A549 (cell line): ENCODE measurements around the gene CNDP1. TPM values are rescaled to one million over a fixed set of nuclear protein-coding genes. Genes with fewer than 3 reads are reported as not detected.
"Not testable (repeated sequence)": the region's sequence is repeated elsewhere in the genome, so short reads cannot be mapped to it uniquely, and the experiment has no call there.

Source experiments
- ATAC-seq, 2 experiments: fragments of 200-7000 bp in 1 of 2; fragments of >200 bp in 1 of 2; cut with Nextera tagmentation in 1 of 2; cut with Tn5 transposase in 1 of 2; 3 replicates each; pipeline versions ENCODE4 v1.8.0 to v1.9.1; 2018 to 2020; ENCODE audit warnings: mild to moderate bottlenecking in 1 of 2, moderate library complexity in 1 of 2
- CTCF ChIA-PET: fragments of 300-600 bp; sonication (Branson Sonifier 250); formaldehyde crosslinking; extraction: SDS; loops from one replicate; lab custom pipeline; 2021; ENCODE audit warnings: antibody characterized with exemption, inconsistent platforms; lab: Yijun Ruan, JAX
- POLR2A ChIA-PET: fragments of 350-600 bp; formaldehyde crosslinking; extraction: SDS; loops from one replicate; lab custom pipeline; 2021; ENCODE audit warnings: antibody characterized with exemption, inconsistent platforms; lab: Yijun Ruan, JAX
- DNase-seq, 2 experiments: peaks; one replicate each; pipeline versions ENCODE4 v3.0.0 to v3.0.0-alpha.2; 2011 to 2016; ENCODE audit warnings: low read depth in 1 of 2, low spot score in 1 of 2
- FAIRE-seq: peaks from 2 replicates; lab custom pipeline; 2011; peaks lifted over from hg19 to GRCh38; lab: Jason Lieb, UNC
- H3K27ac ChIP-seq, 2 experiments: fragments of >200 bp; sonication (Bioruptor Twin); formaldehyde crosslinking; 3 replicates each; pipeline ENCODE4 v1.5.1; 2016 to 2017
- H3K4me1 ChIP-seq: fragments of >200 bp; sonication (Bioruptor Twin); formaldehyde crosslinking; 3 replicates; pipeline ENCODE4 v1.6.1; 2016
- H3K4me2 ChIP-seq: fragments of >200 bp; sonication (Bioruptor Twin); formaldehyde crosslinking; 3 replicates; pipeline ENCODE4 v1.6.1; 2016
- H3K4me3 ChIP-seq: fragments of >200 bp; sonication (Bioruptor Twin); formaldehyde crosslinking; 3 replicates; pipeline ENCODE4 v1.5.1; 2016
- H3K9me3 ChIP-seq: fragments of >200 bp; sonication (Bioruptor Twin); formaldehyde crosslinking; 3 replicates; pipeline ENCODE4 v1.6.1; 2016
- CEBPB ChIP-seq, 2 experiments: fragments of >200 bp in 1 of 2; sonication (Bioruptor Twin) in 1 of 2; formaldehyde crosslinking in 1 of 2; IDR thresholded peaks; 2 replicates each; pipeline ENCODE4 v1.6.1; 2012 to 2016
- EHF ChIP-seq: fragments of 250-450 bp; sonication (Bioruptor Pico); IDR thresholded peaks from 2 replicates; pipeline ENCODE4 v1.5.0; 2020; ENCODE audit warnings: mild to moderate bottlenecking
- EHMT2 ChIP-seq: fragments of 200-600 bp; sonication (generic); IDR thresholded peaks from 2 replicates; pipeline ENCODE4 v1.6.1; 2016; ENCODE audit warnings: antibody characterized with exemption, low read depth, mild to moderate bottlenecking, moderate library complexity
- EP300 ChIP-seq, 2 experiments: fragments of >200 bp; sonication (Bioruptor Twin); formaldehyde crosslinking; IDR thresholded peaks; 2 replicates in 1 of 2; 3 replicates in 1 of 2; pipeline ENCODE4 v1.6.1; 2016 to 2017
- FOSL2 ChIP-seq, 2 experiments: fragments of 450-650 bp in 1 of 2; fragments of >200 bp in 1 of 2; sonication (Bioruptor Twin) in 1 of 2; formaldehyde crosslinking; IDR thresholded peaks; 2 replicates each; pipeline versions ENCODE4 v1.5.0 to v1.6.1; 2016 to 2020; ENCODE audit warnings: mild to moderate bottlenecking in 1 of 2, moderate library complexity in 1 of 2
- HEYL ChIP-seq: fragments of 250-450 bp; sonication (Bioruptor Pico); IDR thresholded peaks from 2 replicates; pipeline ENCODE4 v1.8.0; 2021; ENCODE audit warnings: mild to moderate bottlenecking, moderate library complexity
- HOXB5 ChIP-seq: fragments of 250-450 bp; sonication (Bioruptor Pico); IDR thresholded peaks from 2 replicates; pipeline ENCODE4 v1.5.0; 2020; ENCODE audit warnings: mild to moderate bottlenecking, moderate library complexity
- NFE2L2 ChIP-seq: fragments of 150-350 bp; conservative IDR thresholded peaks from 2 replicates; pipeline ENCODE4 v1.6.1; 2014; ENCODE audit warnings: low read length
- POLR2AphosphoS2 ChIP-seq: conservative IDR thresholded peaks from 2 replicates; pipeline ENCODE4 v1.6.1; 2012; ENCODE audit warnings: low read length, improper control_type of control experiment, inconsistent platforms
- RNF2 ChIP-seq: fragments of 200-600 bp; sonication (generic); IDR thresholded peaks from 2 replicates; pipeline ENCODE4 v1.6.1; 2016; ENCODE audit warnings: low read depth, mild to moderate bottlenecking, antibody characterized with exemption, moderate library complexity, borderline replicate concordance
- SMC3 ChIP-seq: fragments of >200 bp; sonication (Bioruptor Twin); formaldehyde crosslinking; IDR thresholded peaks from 3 replicates; pipeline ENCODE4 v1.6.1; 2018; ENCODE audit warnings: inconsistent platforms
- ZFP36 ChIP-seq: fragments of 450-650 bp; IDR thresholded peaks from 2 replicates; pipeline ENCODE4 v1.6.1; 2014; ENCODE audit warnings: borderline replicate concordance; ENCODE audit not compliant: partially characterized antibody
- WGBS: methylation state at CpG from one replicate; pipeline ENCODE4 v1.1.6; 2017; ENCODE audit errors: missing lambda C conversion rate; 5-methylcytosine and 5-hydroxymethylcytosine counted together
- polyA plus RNA-seq, 4 experiments: library from polyadenylated mRNA; depleted of rRNA in 3 of 4; stranded (reverse); fragments of >200 nt; fragmentation: RNase III in 1 of 4; extraction: RNeasy Plus Mini Kit Qiagen cat#74134 plus additional on column Dnase treatment in 1 of 4; gene quantifications; 2 replicates in 3 of 4; 3 replicates in 1 of 4; pipeline ENCODE4 v1.2.3, GENCODE V29; 2011 to 2017
- TF ChIP-seq, protein P1 (sequence below): IDR thresholded peaks from 2 replicates; pipeline ENCODE4 v1.6.1; 2012
- TF ChIP-seq, protein P2 (sequence below): fragments of >200 bp; sonication (Bioruptor Twin); formaldehyde crosslinking; IDR thresholded peaks from 2 replicates; pipeline ENCODE4 v1.6.1; 2016

CNDP1 gene
- polyA plus RNA-seq, 2 of the 4 experiments (the other 2 are of a cell fraction), result 0.16 TPM; not detected in 1

DNA sequence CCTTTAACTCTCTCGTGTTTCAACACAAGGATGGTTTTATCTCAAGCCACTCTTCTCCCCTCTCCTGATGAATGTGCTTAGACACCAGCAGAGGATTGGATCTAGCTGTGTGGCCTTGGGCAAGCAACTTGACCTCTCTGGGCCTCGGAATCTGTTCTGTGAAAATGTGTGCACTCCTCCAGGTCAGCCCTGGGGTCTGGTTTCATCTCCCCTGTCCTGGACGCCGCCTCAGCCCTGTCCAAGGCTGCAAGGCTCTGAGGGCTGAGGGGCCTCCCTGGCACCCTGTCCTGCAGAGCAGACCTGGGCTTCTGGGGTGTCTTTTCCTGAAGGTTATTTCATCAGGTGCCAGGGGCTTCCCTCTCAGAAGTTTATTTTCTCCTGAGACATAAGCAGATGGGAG is 28.5 kb downstream of the CNDP1 start:
- no peak for ATAC-seq
- Histone ChIP-seq H3K4me1 (no peaks in the 10 kb centered on the region), H3K4me2 (no peak overlapping the region), H3K9me3 (peaks cover 4% of the 10 kb centered on the region; the same call in 2 of the 3 replicates), H3K27ac (no peak overlapping the region), H3K4me3 (no peak overlapping the region)
- TF ChIP-seq EHMT2 (no peak), POLR2AphosphoS2 (no peak), FOSL2 (IDR thresholded peaks at IDR 0.05) (no peak), FOSL2 (CRISPR knock-in tag; IDR thresholded peaks at IDR 0.05) (no peak), EP300 (IDR thresholded peaks at IDR 0.05) (no peak)
- TF ChIP-seq, protein P1, sequence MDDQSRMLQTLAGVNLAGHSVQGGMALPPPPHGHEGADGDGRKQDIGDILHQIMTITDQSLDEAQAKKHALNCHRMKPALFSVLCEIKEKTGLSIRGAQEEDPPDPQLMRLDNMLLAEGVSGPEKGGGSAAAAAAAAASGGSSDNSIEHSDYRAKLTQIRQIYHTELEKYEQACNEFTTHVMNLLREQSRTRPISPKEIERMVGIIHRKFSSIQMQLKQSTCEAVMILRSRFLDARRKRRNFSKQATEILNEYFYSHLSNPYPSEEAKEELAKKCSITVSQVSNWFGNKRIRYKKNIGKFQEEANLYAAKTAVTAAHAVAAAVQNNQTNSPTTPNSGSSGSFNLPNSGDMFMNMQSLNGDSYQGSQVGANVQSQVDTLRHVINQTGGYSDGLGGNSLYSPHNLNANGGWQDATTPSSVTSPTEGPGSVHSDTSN, result no peak
- TF ChIP-seq, protein P2, sequence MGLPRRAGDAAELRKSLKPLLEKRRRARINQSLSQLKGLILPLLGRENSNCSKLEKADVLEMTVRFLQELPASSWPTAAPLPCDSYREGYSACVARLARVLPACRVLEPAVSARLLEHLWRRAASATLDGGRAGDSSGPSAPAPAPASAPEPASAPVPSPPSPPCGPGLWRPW, result no peak
- POLR2A ChIA-PET, result no interaction called here
- WGBS, result 4% methylated on average over 4 of the region's 4 CpGs
- CTCF ChIA-PET, result no interaction called here
- DNase-seq, result no peak
- no peak for FAIRE-seq

DNA sequence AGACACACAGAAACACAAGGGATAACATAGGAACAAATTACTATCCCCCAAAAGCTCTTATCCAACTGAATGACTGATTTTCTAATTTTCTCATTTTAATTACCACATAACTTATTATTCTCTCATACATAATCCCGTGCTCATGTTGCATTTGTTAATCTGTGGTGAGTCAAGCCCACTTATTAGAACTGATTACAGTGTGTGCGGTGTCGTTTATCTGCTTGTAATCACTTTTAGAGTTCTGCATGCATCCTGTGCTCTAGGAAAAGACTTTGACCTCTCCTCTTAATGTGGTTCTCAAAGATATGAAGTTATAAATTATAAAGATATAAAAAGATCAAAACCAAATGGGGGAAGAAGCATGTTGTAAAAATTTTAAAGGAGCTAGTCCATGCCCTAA is 29.7 kb downstream of the CNDP1 start:
- H3K4me3 ChIP-seq, result no peak overlapping the region
- TF ChIP-seq FOSL2 (IDR thresholded peaks at IDR 0.05), result no peak
- no peak for TF ChIP-seq FOSL2 (CRISPR knock-in tag; IDR thresholded peaks at IDR 0.05)
- TF ChIP-seq HEYL (CRISPR knock-in tag), result no peak
- TF ChIP-seq NFE2L2, result no peak
- TF ChIP-seq CEBPB (IDR thresholded peaks at IDR 0.05), result no peak
- TF ChIP-seq RNF2, result no peak
- TF ChIP-seq, protein P2, result no peak
- TF ChIP-seq SMC3, result no peak
- TF ChIP-seq EHF (CRISPR knock-in tag), result no peak
- H3K9me3 ChIP-seq, result peaks cover 4% of the 10 kb centered on the region; the same call in 2 of the 3 replicates
- ChIA-PET POLR2A (no interaction called here), CTCF (interaction anchor here (1.4 kb wide), 1 partner anchor 12 kb away, joined by 4 read pairs; no protein-coding TSS in a partner anchor)
- no peaks in the 10 kb centered on the region for H3K4me1 ChIP-seq
- no peak for FAIRE-seq
- no peak for DNase-seq
- no peak overlapping the region for H3K27ac ChIP-seq
- ATAC-seq, result no peak
- 53% methylated on average over 3 of the region's 3 CpGs for WGBS
- no peak overlapping the region for H3K4me2 ChIP-seq

DNA sequence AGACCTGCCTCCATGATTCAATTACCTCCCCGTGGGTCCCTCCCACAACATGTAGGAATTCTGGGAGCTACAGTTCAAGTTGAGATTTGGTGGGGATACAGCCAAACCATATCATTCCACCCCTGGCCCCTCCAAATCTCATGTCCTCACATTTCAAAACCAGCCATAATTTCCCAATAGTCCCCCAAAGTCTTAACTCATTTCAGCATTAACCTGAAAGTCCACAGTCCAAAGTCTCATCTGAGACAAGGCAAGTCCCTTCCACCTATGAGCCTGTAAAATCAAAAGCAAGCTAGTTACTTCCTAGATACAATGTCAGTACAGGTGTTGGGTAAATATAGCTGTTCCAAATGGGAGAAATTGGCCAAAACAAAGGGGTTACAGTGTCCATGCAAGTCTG is 30.9 kb downstream of the CNDP1 start:
- H3K4me1 ChIP-seq, DNase-seq, ATAC-seq, H3K27ac ChIP-seq, POLR2A ChIA-PET, H3K4me2 ChIP-seq, FAIRE-seq, H3K9me3 ChIP-seq, H3K4me3 ChIP-seq: not testable (repeated sequence)
- CTCF ChIA-PET, result interaction anchor here (1.4 kb wide), 1 partner anchor 13 kb away, joined by 4 read pairs; no protein-coding TSS in a partner anchor
- WGBS, result 40% methylated on average over 1 of the region's 1 CpG

DNA sequence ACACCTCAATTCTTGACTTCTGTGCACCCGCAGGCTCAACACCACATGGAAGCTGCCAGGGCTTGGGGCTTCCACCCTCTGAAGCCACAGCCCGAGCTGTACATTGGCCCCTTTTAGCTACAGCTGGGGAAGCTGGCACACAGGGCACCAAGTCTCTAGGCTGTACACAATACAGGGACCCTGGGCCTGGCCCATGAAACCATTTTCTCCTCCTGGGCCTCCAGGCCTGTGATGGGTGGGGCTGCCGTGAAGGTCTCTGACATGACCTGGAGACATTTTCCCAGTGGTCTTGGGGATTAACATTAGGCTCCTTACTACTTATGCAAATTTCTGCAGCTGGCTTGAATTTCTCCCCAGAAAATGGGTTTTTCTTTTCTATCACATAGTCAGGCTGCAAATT is 31.7 kb downstream of the CNDP1 start:
- H3K4me1 ChIP-seq, ATAC-seq, H3K4me3 ChIP-seq, POLR2A ChIA-PET, H3K4me2 ChIP-seq, FAIRE-seq, H3K9me3 ChIP-seq: not testable (repeated sequence)
- WGBS, result 25% methylated on average over 3 of the region's 3 CpGs
- TF ChIP-seq ZFP36, result peak; percentile 84
- TF ChIP-seq, all 56 proteins: peak for 1; not testable (repeated sequence) for 55
- DNase-seq, CTCF ChIA-PET, H3K27ac ChIP-seq: not testable (repeated sequence)

DNA sequence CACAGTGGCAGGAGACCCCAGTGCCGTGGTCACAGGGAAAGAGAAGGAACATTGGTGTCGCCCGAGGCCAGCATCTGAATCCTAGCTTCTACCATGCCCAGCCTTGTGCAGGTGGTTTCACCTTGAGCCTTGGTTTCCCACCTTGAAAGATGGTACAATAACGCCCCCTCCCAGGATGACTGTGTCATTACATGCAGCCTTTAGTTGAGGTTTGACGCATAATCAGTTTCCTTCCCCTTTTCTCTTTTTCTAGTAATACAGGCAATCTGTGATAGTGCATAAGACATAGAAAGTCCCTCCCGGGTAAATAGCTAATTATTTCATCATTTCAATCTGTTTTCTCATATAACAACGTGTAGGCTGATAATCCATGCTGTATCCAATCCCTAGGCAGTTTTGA is 33.5 kb downstream of the CNDP1 start:
- no peak for FAIRE-seq
- H3K4me2 ChIP-seq, result no peak overlapping the region
- no peak for TF ChIP-seq HOXB5 (CRISPR knock-in tag)
- TF ChIP-seq EP300 (IDR thresholded peaks at IDR 0.05), result no peak
- no peak overlapping the region for H3K27ac ChIP-seq
- CTCF ChIA-PET, result interaction anchor here (1.1 kb wide), 1 partner anchor 16 kb away, joined by 3 read pairs; no protein-coding TSS in a partner anchor
- peaks cover 4% of the 10 kb centered on the region; the same call in 2 of the 3 replicates for H3K9me3 ChIP-seq
- DNase-seq, result no peak
- no peaks in the 10 kb centered on the region for H3K4me1 ChIP-seq
- POLR2A ChIA-PET, result no interaction called here
- H3K4me3 ChIP-seq, result no peak overlapping the region
- 36% methylated on average over 7 of the region's 7 CpGs for WGBS
- no peak for ATAC-seq
